ENCODE measurements around the gene CLCN6. TPM values are rescaled to one million over a fixed set of nuclear protein-coding genes. Genes with fewer than 3 reads are reported as not detected.

CLCN6 gene
- polyA plus RNA-seq, 1 donor = 15.8 TPM

DNA sequence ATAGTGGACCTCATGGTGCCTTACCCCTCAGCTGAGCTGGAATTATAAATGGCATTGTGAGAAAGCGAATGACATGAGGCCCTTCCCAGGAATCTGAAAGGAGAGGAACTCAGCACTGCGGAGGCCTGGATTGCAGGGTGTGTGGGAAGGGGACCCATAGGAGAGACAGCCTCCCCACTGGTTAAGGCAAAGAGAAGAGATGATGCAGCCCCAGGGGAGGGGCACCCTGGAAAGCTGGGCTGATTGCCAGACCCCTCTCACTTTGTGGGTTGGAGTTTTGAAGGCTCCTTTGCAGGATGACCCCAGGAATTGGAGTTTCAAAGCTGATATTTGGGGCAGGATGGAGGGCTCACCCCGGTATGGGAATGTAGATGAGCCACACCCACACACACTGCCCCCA is 50.7 kb downstream of the CLCN6 start:
- no peak for DNase-seq

DNA sequence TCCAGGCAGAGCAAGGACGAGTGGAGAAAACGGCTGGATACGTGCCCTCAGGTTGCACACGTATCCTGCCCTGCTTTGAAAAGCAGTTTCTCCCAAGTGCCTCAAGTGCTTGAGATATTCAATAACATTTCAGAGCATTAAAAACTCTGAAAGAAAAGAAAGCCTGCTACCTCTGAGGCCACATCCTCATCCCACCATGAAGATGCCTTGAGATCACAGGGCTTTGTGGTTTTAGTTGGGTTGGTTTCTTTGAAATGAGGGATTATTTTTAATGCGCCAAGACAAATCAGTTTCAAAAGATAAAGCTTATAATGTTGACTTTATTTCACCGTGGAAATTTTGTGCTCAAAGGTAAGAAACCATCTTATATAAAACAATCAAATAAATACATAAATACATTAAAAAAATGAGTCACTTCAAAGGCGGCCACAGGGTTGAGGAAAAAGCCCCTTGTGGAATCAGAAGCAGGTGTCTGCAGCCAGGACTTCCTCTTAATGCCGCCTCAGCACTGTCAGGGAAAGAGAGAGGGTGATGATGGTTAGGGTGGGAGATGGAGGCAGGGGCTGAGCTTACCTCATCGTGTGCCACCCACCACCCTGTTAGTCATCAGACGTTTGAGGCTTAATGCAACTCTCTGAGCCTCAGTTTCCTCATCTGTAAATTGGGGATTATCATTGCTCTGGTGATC is 51.3 kb downstream of the CLCN6 start:
- DNase-seq = no peak

DNA sequence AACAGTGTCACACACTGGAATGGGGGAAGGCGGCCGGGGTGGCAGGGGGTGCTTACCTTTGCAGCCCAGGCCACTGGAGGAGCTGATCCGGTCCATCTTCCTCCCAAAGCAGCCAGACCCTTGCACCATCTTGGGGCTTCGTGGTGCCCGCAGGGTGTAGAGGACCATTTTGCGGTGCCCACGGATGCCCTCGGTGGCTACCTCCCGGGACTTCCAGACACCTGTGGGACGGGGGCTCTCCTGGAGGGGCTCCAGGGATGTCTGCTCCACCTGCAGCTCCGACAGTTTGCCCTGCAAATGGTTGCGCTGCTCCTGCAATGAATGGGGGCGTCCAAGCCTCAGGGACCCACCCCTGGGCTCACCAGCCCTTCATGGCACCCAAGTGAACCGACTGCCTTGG is 52.2 kb downstream of the CLCN6 start:
- DNase-seq = no peak

DNA sequence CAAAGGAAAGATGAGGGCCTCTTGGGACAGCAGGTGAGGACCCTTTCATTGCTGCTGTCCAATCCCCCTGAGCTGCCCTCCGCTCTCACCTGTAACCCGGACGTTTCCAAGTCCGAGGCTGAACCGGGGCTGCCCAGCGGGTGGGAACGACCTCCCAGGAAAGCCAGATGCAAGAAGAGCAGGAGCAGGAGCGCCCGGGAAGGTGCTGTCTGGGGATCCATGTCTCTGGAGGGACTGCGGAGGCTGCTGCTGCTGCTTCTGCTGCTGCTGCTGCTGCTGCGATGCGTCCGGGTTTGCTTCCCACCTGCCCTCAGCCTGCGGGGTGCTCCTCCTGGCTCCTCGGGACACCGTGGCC is 52.6 kb downstream of the CLCN6 start, which contains the start of gene NPPB:
Gene NPPB, minus strand, starts transcription at position 333 of the 355 bp plus-strand sequence. Its CDS starts 112 bp downstream, at position 221.
- no peak for DNase-seq

GRCh38 chr1:11858968-11859871 is 53.2 kb downstream of the CLCN6 start:
- DNase-seq = peak; percentile 53

DNA sequence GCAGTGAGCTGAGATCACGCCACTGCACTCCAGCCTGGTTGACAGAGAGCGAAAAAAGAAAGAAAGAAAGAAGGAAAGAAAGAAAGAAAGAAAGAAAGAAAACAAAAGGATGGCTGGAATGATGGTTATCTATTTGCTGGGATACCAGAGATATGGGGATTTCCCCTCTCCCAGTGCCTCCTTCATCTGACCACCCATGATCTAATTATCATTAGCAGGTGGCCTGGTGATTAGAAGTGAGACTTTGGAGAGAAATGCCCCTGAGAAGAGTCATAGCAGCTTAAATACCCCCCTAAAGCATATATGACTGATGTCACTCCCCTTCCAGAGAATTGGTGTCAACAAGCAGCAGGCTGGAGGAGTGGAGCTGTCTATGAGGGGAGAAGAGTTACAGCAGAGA is 54.1 kb downstream of the CLCN6 start:
- DNase-seq = no peak

DNA sequence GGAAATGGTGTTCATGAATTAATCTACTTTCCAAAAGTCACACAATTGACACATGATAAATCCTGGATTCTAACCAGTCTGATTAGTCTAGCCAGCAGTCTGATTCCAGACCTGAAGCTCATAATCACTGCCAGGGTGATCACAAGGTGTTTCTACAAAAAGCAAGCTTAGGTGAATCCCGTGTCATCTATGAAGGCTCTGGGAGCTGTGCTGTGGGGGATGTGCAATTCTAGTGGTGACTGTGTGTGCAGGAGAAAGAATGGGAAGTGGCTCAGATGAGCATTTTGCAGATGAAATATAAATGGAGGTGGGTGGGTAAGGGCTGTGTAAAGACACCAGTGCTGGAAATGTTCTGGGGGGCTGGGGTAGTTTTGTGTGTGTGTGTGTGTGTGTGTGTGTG is 54.6 kb downstream of the CLCN6 start:
- DNase-seq = no peak

- DNase-seq = no peak
Observed at GRCh38 chr1:11862890-11863289, 56.9 kb downstream of the CLCN6 start.

- no peak for DNase-seq
Observed at GRCh38 chr1:11868331-11868980, 62.5 kb downstream of the CLCN6 start.

- DNase-seq = no peak
Observed at GRCh38 chr1:11869104-11869503, 63.1 kb downstream of the CLCN6 start.

DNA sequence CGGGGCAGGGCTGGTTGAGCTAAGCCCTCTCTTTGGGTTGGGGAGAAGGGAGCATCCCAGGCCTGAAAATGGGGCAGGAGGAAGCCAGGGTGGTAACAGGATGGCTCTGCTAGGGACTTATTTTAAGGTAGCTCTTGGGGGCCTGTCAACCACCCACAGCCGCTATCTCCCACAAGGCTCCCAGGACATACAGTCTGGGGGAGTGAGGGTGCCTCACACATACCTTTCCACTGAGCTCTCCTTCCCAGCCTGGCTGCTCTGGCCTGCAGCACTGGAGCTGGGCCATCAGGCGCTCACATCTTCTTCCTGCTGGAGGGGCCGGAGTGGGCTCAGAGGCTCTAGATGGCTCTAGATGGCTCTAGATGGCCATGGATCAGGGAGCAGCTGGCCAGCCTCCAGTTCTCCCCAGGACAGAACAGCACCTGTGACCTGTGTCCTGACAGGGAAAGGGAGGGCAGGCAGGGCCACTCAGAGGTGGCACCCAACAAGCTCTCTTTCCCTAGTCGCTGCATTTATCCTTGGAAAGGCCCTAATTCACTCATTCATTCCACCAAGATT is 63.7 kb downstream of the CLCN6 start:
- no peak for DNase-seq

- no peak for DNase-seq
Observed at GRCh38 chr1:11872545-11872944, 66.6 kb downstream of the CLCN6 start.

- DNase-seq = no peak
Observed at GRCh38 chr1:11873395-11874257, 67.6 kb downstream of the CLCN6 start.

- DNase-seq = no peak
Observed at GRCh38 chr1:11874258-11874562, 68.2 kb downstream of the CLCN6 start.

DNA sequence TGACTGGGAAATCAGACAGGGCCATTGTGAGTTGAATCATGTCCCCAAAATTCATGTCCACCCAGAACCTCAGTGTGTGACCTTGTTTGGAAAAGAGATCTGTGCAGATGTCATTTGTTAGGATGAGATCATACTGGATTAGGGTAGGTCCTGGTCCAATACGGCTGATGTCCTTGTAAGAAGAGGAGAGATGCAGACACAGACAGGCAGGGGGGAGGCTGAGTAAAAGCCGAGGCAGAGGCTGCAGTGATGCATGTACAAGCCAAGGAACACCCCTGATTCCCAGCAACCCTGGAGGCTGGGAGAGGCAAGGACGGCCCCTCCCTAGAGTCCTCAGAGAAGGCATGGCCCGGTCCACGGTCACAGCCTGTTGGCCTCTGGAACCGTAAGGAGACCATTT is 68.6 kb downstream of the CLCN6 start:
- no peak for DNase-seq

GRCh38 chr1:11875094-11875493 is 69.1 kb downstream of the CLCN6 start:
- no peak for DNase-seq

DNA sequence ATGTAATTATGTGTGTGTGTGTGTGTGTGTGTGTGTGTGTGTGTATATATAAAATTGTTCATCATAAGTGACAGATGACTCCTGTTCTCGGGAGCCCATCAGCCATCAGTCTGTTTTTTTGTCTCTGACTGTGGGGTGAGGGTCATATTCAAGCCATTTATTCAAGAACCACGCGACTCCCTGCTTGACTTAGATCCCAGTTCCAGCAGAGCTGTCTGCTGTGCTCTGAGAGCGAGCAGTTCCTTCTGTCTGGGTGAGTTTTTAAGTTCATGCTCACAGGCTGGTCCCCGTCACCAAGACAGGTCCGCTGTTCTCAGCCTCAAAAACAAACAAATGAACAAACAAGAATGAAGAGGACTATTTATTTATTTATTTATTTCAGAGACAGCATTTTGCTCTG is 71.1 kb downstream of the CLCN6 start:
- DNase-seq = no peak

- DNase-seq = no peak
Observed at GRCh38 chr1:11878081-11878890, 72.3 kb downstream of the CLCN6 start.

GRCh38 chr1:11878891-11879190 is 72.8 kb downstream of the CLCN6 start:
- DNase-seq = no peak

- DNase-seq = no peak
Observed at GRCh38 chr1:11879311-11880180, 73.6 kb downstream of the CLCN6 start.

DNA sequence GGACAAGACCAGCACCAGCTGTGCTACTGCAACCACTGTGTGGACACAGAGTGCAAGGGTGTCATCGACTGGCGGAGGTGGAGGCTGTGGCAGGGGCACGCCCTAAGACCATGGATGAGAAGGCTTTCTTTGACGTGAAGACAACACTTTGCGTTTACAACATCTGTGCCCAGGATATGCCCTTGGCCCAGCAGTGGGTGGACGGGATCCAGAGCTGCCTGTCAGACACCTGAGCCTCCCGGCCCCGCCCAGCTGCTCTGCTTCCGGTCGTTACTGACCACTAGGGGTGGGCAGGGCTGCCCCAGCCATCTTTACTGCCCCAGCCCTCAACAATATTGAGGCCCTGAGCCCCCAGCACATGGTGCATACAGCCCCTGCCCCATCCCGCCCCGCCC is 74.2 kb downstream of the CLCN6 start:
- DNase-seq = no peak
